HG02678 (cell line): ENCODE measurements around the gene CACNA1B.

ENCODE experiments used
- ATAC-seq: cut with Tn5 transposase; IDR thresholded peaks from one replicate; pipeline ENCODE4 v1.9.1; 2021; ENCODE audit warnings: mild to moderate bottlenecking, moderate library complexity; ENCODE audit not compliant: unreplicated experiment

Gene CACNA1B

DNA sequence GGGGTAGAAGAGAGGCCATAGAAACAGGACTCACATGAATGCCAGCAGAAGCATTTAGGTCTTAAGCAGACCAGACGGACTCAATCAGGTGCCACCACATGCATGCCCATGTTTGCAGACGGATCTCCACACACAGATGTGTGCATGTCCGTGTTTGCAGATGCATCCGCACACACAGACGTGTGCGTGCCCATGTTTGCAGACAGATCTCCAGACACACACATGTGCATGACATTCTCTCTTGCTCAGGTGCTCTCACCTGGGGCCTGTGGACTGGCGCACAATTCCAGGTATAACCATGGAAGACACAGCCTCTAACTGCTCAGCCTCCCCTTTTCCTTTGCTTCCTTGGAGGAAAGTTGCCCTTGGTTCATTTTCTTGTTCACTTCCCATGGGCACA lies 148.3 kb downstream of the CACNA1B start:
- no peak for ATAC-seq

DNA sequence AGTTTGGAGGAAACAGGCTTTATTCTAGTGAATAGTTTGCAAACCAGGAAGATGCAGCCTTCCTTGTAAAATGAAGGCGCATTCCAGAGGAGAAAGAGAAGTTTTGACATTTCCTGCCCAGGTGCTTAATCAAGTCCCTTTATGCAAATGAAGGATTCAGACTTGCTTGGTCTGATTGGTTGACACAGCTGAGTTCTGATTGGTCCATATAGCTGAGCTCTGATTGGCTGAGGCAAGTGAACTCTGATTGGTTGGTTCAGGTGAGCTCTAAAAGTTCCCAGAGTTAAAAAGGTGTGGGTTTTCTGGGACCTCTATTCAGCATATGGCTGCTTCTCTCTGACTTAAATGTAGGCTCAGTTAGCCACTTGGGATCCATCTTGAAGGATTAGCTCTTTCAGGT lies 151.0 kb downstream of the CACNA1B start:
- no peak for ATAC-seq

DNA sequence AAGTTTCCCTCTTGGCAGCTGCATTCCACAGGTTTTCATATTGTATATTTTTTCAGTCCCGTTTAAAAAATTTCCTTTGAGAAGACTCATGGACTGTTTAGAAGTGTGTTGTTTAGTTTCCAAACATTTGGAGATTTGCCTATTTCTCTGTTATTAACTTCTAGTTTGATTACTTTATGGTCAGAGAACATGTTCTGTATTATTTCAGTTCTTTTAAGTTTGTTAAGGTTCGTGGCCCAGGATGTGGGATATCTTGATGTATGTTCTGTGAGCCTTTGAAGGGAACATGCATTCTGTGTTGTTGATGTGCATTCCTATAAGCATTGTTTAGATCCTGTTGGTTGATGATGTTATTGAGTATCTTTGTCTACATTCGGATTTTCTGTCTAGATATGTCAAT lies 153.6 kb downstream of the CACNA1B start:
- ATAC-seq, result no peak

DNA sequence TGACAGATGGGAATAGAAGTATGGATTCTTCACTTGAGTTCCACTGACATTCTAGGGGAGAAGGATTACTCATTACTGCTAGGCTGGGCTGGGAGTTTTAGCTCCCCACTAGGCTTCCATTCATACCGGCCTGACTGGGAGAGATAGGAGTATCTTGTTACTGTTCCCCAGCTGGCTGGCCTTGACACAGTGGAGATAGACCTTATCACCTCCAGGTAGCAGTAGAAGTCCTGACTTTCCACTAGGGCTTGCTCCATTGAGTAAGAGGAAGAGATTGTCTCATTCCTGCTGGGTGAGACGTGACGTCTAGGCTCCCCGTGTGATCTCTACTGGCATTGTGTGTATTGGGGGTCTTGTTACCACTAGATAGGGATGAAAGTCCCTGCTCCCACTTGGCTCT lies 156.4 kb downstream of the CACNA1B start:
- ATAC-seq, result no peak

DNA sequence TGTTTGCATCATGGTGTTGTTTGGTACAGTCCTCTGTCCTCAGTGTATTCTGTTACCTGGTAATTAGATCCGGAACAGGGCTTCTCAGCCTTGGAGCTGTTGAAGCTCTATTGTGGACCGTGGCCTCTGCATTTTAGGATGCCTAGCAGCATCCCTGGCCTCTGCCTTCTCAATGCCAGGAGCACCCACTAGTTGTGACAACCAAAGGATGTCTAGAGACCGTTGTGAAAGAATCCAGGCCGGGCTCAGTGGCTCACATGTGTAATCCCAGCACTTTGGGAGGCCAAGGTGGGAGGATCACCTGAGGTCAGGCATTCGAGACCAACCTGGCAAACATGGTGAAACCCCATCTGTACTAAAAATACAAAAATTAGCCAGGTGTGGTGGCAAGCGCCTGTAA lies 159.6 kb downstream of the CACNA1B start:
- ATAC-seq, result no peak

DNA sequence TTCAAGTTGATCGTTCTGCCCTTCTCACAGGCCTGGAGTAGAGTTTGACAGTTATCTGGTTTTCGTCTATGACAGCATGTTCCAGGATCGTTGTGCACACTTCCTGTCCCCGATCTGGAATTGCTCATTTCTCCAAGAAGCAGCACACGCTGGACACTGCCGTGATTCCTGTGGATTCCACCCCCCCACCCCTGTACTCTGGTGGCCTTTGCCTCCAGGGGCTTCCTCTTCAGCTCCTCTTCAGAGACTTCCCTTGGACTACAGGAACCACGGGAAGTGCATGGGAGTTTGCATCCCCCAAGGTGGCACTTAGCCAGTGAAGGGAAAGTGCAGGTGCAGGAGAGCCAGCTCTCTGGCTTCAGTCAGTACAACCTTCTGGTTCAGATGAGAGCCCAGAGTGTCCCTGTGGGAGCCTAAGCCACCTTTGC lies 160.7 kb downstream of the CACNA1B start:
- no peak for ATAC-seq

DNA sequence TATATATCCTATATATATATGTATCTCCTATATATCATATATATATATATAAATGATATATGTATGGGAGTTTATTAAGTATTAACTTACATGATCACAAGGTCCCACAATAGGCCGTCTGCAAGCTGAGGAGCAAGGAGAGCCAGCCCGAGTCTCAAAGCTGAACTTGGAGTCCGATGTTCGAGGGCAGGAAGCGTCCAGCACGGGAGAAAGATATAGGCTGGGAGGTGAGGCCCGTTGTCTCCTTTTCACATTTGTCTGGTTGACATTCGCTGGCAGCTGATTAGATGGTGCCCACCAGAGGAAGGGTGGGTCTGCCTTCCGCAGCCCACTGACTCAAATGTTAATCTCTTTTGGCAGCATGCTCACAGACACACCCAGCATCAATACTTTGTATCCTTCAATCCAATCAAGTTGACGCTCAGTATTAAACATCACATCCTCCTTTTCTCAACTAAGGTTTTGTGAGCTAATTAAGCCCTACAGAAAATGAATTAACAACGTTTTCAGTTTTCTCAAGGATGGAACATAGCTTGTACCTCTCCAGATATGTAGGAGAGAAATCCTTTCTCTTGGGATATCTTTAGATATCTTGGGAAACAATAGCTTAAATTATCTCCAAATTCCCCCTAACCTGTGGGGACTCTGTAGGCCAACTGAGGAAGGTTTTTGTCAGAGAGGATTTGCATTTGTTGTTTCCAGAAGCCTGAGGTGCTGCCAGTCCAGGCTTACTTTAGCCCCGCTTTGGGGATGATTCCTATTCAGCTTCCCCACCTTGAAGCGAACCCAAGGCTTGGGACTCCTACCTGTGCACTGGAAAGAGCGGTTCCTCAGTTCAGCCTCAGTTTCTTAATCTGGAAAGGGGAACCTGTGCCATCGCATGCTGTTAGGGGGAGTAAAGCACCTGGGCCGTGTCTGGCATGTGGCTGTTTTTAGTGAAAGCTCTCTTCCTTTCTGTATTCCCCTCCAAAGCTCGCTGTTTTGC lies 163.2 kb downstream of the CACNA1B start:
- no peak for ATAC-seq

DNA sequence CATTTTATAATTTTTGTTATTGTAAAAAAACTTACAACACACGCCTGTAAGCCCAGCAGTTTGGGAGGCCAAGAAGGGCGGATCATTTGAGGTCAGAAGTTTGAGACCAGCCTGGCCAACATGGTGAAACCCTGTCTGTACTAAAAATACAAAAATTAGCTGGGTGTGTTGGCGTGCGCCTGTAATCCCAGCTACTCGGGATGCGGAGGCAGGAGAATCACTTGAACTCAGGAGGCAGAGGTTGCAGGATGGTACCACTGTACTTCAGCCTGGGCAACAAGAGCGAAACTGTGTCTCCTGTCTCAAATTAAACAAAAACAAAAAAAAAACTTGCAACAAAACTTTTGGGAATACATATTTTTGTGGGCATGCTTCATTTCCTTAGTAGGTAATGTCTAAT lies 164.6 kb downstream of the CACNA1B start:
- ATAC-seq, result no peak

DNA sequence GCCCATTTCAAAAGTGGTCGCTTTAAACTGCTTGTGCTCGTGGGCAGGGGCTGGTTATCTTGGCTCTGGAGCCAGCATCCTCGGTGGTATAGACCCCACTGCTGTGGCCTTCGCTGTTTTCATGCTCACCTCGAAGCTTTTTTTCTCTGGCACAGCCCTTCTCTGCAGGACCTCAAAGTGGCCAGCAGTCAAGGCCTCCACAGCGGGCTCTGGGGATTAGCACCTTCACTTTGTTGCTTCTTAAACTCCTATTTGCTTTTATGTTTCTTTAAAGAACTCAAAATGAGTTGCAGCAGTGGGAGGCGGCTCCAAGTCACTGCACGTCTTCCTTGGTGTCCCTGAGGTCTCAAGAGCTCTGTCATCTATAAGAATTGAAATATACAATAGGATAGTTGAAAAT lies 165.1 kb downstream of the CACNA1B start:
- ATAC-seq, result no peak

DNA sequence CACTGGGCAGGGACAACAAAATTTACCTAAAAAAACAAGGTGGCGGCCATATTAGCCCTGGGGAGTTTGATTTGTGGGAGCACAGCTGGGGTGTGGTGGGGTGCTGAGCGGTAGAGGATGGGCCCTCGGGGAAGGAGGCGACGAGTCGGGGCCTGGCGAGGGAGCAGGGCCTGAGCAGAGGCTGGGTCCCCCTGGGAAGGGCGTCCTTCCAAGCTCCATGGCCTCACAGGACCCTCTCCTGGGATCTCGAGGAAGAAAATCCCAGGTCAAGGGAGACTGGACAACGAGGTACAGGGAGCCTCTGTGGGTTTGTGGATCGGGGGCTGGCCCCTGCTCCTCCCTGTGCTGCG lies 165.5 kb downstream of the CACNA1B start:
- ATAC-seq, result no peak

DNA sequence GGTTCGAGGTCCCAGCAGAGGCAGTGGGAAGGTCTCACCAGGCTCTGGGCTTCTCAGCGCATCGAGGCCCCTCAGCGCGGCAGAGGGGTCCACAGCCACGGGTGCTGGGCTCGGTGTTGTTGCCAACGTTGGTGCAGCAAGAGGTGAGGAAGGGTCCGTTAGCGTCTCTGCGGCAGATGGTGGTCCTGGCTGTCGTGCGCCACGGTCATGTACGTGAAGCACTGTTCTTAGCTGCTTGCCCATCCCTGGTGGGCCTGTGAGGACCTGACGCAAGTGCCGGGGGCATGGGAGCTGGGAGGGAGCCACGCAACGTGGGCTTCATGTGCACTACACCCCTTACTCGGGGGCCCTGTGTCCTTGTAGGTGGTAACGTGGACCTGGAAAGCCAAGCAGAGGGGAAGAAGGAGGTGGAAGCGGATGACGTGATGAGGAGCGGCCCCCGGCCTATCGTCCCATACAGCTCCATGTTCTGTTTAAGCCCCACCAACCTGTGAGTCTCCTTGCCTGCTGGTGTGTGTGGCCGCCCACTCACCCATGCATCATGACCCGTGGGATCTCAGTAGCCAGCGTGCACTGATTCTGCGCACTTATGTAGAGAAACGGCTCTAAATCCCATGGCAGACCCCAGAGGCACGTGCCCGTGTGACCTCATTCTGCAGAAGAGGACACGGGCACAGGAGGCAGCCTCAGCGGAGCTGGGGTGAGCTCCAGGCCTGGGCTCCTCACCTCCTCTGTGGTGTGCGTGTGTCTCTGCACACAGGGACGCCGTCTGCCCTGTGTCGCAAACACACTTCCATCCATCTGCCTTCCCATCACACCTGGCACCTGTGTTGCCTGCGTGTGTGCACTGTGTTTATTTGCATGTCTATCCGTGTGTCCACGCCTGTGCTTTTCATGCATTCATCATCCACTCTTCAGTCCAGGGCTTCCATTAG lies 166.1 kb downstream of the CACNA1B start:
- ATAC-seq, result no peak

DNA sequence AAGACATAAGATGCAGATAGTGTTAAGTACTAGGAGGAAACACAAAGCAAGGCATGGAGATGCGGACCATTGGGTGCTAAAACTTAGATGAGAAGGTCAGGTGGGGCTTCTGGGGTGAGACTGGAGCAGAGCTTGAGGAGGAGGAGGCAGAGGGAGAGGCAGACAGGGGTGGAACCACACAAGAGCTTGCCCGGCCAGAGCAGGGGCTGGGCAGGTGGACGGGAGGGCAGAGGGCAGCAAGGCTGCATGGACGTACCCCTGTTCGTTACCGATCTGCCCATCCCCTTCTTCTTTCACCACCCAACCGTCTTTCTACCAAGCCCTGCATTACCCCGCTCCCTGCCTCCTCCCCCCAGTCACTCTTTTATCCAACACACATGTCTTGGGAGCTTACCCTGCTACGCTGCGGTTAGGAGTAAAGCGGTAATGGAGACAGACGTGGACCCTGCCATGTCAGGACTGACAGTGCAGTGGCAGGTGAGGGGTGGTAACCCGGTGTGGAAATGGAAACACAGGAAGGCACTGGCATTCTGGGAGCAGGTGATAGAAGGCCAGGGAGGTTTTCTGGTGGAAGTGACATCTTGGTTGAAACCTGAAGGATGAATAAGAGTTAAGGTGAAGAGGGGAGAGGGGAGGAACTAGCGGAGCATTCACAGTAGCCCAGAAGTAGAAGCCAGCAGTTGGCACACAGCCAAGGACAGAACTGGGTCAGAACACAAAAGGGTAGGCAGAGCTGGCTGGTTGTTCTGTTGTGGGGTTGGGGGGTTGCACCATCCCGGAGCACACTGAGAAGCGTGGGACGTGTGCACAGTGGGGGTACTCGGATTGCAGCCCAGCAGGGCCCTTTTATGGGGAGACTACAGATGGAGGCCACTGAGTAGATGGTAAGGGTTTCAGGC lies 167.2 kb downstream of the CACNA1B start:
- ATAC-seq, result no peak

DNA sequence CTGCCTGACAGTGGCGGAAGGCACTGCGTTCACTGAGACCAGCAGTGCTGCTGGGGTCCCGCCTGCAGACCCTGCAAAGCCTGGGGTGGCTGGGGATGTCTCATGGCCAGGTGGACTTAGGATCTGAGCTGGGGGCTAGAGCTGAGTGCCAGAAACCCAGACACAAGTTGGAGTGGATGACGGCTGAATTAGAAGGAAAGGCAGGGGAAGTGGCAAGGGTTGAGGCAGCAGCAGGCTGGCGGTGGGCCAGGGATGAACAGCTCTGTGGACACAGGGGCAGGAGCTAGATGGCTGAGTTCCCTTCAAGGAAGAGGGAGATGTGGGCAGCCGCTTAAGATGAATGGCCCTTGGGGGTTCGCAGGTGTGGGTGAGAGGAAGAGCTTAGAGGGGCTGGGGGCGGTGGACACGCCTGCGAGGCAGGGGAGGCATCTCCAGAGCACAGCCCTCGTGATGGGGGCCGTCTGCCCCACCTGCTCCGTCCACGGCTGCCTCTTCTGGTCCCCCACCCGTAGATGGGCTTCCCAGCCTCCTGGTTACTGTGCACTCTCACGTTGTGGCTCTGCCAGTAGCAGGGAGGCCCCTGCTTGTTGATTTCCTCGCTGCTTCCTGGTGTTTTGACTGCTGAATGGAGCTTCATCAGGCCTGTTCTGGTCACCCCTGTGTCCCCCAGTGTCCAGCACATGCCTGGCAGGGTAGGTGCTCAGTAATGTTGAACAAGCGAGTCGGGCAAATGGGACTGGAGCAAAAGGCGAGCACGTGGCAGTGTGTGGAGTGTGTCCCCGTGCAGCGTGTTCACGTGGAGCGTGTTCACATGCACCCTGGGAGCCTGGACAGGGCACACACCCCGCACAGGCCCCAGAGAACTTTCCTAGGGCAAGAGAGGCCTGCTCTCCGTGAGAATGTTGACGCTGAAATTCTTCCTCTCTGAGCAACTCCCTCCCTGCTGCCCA lies 168.2 kb downstream of the CACNA1B start:
- ATAC-seq, result no peak

DNA sequence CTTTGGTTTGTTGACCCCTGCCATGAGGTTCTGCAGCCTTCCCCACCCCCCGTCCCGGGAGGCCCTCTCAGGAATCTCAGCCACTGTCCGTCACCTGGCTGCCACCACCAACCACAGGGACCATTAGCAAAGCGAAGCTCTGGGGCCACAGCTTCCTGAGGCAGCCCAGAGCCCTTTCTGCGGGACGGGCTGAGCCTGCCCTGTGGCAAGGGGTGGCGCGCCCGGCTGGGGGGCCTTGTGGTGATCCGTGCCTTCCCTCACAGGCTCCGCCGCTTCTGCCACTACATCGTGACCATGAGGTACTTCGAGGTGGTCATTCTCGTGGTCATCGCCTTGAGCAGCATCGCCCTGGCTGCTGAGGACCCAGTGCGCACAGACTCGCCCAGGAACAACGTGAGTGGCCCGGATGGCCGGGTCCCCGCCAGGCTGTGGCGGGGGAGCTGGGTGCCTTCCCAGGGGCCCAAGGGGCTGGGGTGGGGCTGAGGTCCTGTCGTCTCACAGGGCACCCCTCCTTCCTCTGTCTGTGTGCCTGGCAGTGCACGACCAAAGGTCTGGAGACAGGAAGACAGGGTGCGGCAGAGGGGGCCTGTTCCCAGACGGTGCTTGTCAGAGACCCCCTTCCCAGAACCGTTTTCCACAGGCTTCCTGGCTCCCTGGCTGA lies 169.2 kb downstream of the CACNA1B start:
- ATAC-seq, result no peak

DNA sequence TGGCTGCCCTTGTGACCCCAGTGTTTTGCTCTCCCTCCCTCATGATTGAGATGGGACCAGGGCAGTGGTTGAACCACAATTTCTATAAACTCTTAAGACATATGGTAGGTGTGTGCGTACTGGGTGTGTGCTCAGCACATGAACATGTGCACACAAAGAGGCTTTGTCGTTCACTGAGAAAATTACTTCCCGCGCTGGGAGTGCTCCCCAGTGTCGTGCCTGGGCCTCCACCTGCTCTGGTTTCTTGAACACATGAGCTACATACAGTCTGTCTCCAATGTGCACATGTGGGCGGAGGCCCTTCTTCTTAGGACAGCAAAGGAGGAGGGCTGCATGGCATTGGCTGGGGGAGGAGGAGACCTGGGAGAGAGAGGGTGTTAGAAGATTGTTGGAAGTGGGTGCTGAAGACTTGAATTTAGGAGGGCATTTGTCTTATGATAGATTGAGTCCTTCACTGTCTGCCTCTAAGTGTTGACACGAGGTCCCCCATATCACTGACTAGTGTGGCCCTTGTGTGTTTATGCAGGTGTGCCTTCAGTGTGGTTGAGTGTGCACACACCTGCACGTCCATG lies 170.0 kb downstream of the CACNA1B start:
- no peak for ATAC-seq

DNA sequence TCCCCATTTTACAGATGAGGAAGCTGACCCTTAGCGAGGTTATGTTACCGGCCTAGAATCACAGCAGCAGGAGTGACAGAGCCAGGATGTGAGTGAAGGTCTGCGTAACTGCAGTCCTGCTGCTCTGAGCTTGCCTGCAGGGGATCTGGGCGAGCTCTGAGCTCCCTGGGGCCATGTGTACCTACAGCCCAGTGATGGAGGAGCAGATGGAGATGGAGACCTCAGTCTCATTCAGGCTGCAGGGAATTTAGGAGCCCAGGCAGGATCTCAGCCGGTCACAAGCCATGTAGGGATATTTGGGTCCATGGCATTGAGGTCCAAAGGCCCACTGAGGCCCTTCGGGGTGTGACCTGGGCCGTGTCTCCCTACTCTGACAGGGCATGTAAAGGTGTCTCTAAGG lies 170.6 kb downstream of the CACNA1B start:
- no peak for ATAC-seq

DNA sequence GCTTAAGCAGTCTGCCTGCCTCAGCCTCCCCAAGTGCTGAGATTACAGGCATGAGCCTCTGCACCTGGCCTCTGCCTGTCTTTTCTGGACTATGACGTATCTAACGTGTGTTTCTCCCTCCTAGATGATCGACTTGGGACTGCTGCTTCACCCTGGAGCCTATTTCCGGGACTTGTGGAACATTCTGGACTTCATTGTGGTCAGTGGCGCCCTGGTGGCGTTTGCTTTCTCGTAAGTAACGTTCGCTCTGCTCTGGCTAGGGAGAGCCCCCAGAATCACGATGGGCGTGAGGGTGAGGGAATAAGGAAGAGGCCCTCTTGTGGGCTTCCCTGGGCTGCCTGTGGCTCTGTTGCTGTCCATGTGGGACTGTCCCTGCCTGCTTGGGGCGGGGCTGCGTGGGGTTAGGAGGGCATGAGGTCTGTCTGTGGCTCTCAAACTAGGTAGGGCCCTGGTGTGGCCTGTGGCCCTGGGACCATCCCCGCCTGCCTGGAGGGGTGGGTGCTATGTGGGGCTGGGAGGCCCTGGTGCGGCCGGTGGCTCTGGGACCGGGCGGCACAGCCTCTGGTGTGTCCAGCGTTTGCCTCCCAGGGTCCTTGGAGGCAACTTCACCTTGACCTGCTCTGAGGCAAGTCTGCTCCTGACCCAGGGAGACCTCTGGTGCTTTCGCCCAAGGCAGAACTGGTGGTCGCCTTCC lies 171.7 kb downstream of the CACNA1B start:
- no peak for ATAC-seq

DNA sequence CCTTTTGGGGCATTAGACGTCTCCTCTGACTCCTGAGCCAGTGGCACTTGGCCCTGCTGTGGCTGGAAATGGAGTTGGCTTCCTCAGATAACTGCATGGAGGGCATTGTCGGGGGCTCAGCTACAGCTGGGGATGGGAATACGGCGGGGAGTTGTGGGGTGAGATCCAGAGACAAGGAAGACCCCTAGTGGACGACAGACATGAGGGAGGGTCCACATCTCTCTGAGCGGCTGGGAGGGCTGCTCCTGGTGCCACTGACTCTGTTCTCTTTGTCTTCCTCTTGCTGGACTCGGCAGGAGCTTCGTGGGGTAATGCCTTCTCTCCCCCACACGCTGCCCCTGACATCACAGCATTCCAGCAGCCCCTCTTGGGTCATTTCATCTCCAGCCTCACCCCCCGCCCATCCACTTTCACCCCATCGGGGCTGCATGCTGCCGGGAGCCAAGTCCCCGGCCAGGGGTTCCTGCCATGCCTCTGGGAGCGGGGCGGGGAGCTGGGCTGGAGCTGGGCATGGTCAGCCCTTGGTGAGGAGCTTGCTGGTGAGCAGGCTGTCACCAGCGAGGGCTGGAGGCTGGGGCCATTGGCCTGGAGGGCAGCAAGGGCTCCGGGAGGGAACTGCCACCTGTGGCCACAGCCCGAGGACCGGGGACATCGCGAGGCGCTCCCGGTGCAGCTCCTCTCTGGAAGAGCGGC lies 172.3 kb downstream of the CACNA1B start:
- no peak for ATAC-seq
